Astrocyte of the hippocampus (primary cell): ENCODE results near the gene C1orf74.
A peak's percentile ranks its signal among the peaks of the same experiment; 100 is the strongest.

Experiments
- DNase-seq: peaks from one replicate; pipeline ENCODE4 v3.0.0; 2011; ENCODE audit warnings: low read depth, low spot score

The C1orf74 gene

GRCh38 chr1:209772126-209772525 lies 12.2 kb downstream of the C1orf74 start:
- DNase-seq, result no peak

GRCh38 chr1:209770636-209771415 lies 13.5 kb downstream of the C1orf74 start:
- DNase-seq, result no peak

GRCh38 chr1:209769971-209770370 lies 14.4 kb downstream of the C1orf74 start:
- no peak for DNase-seq

- DNase-seq, result peak; percentile 74
Observed at GRCh38 chr1:209769171-209769904, 15.0 kb downstream of the C1orf74 start.

GRCh38 chr1:209768354-209768774 lies 16.0 kb downstream of the C1orf74 start:
- no peak for DNase-seq

- no peak for DNase-seq
Observed at GRCh38 chr1:209767706-209768105, 16.7 kb downstream of the C1orf74 start.

DNA sequence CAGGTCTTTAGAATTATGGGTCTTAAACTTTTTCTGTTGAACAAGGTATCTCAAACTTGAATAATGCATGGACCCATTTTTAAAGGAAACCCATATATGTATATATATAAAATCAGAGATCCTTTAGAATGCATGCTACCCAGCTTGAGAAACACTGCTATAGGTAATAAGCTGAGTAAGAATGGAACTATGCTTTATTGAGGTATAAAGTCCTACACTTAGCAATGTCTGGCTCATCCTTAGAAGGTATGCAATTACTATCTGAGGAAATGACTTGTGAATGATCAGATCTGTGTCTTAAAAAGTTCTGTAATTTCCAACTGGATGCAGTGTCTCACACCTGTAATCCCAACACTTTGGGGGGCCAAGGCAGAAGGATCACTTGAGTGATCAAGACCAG lies 17.3 kb downstream of the C1orf74 start:
- DNase-seq, result no peak

GRCh38 chr1:209766051-209766450 lies 18.3 kb downstream of the C1orf74 start:
- DNase-seq, result no peak

GRCh38 chr1:209761011-209761635 lies 23.2 kb downstream of the C1orf74 start:
- no peak for DNase-seq

DNA sequence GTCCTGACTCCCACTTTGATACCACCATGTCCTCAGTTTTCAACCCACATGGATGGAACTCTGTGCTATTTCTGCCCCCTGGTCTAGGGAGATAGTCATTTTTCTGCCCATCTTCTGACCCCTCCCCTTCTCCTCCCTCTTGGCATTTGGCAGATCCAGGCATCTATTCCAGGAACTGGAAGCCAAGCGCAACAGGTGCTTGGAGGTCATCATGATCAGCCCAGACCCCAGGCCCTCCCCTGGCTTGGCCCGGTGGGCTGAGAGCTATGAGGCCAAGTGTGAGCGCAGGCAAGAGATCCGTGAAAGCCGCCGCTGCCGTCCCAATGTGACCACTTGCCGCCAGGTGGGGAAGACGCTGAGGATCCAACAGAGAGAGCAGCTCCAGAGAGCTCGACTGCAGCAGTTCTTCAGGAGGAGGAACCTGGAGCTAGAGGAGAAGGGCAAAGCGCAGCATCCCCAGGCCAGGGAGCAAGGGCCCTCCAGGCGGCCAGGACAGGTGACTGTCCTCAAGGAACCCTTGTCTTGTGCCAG lies 24.5 kb downstream of the C1orf74 start:
- DNase-seq, result no peak

DNA sequence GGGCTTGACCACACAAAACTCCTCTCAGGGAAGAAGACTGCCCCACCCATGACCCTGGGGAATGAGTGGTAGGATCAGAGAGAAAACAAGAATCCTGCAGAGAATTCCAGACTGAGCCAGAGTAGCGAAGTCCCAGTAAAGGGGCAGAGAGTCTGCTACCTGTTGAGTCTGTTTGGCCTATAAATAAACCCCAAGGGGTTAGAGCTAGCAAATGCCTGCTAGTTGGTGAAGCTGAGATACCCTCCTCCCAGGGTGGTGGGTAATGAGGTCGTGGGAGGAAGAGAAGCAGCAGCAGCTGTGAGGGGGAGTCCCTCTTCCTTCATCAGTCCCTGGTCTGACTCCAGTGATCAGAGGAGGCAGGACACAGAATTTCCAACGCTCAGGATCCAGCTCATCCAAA lies 26.0 kb downstream of the C1orf74 start:
- no peak for DNase-seq

GRCh38 chr1:209756615-209757445 lies 27.5 kb downstream of the C1orf74 start:
- DNase-seq, result no peak

- no peak for DNase-seq
Observed at GRCh38 chr1:209755926-209756614, 28.3 kb downstream of the C1orf74 start, which contains the start of gene TRAF3IP3. TRAF3IP3 (plus strand) TSS chr1:209756053; CDS start chr1:209760040, 3,987 bp downstream.

GRCh38 chr1:209755256-209755655 lies 29.1 kb downstream of the C1orf74 start:
- no peak for DNase-seq

GRCh38 chr1:209752890-209753289 lies 31.5 kb downstream of the C1orf74 start:
- DNase-seq, result no peak

GRCh38 chr1:209751627-209752231 lies 32.6 kb downstream of the C1orf74 start:
- DNase-seq, result no peak

DNA sequence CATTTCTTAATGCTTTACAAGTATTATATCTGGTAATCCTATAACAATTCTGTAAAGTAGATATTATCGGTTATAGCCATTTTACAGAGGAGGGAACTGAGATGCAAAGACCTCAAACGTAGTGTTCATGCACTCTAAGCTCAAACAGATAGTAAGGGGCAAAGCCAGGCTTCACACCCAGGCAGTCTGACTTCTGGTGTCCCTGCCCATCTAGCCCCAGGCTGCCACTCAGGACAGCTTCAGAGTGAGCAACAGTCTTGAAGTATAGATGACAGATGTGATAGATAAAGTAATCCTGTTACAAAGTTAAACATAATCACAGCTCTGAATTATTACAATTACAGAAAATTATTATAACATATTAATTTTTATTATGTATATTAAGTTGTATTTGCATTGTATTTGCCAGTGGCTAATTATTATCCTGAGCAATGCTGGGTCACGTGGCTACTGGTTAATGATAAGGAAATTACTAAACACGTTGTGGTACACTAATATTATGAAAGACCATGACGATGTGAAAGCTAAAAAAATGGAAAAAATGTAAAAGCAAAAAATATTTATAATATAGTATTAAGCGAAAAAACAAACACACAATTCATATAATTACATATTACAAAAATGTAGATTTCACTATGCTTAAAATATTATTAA lies 34.6 kb downstream of the C1orf74 start:
- DNase-seq, result no peak

DNA sequence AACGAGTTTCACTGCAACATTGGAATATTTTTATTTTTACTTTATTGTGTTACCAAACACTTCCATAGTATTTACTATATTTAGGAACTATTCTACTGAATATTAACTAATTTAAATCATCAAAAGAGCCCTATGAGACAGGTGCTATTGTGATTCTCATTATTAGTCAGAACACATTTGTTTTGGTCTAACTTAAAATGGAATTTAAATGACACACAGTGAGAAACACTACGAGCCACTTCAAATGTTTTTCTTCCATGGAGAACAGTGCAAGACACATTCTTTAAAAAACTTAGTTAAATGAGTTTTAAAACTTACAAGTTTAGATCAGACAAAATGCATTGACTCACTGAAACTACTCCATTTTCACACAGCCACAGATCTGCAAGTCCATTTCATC lies 35.2 kb downstream of the C1orf74 start:
- no peak for DNase-seq

DNA sequence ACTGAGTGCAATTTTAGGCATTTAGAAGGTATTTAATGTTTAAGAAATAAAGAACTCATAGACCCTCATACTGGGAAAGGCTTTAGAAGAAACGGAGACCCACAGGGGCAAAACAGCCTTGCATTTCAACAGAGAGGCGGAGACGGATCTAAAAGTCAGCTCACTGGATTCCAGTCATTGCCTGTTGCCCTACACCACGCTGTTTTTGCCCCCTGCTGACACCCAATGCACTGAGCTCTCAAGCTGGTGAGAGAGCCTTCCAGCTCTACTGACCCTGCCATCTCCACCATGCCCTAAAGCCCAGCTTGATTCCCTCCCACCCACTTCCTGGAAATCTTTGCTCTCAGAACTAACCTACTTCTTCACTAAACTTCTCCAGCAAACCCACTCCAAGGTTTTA lies 35.7 kb downstream of the C1orf74 start:
- no peak for DNase-seq
